ENCODE results near the gene RGS14.

The RGS14 gene

GRCh38 chr5:177325868-177326381 lies 31.8 kb upstream of the RGS14 start:
- peak; percentile 41 for ATAC-seq
- TF ChIP-seq ZNF8 (CRISPR knock-in tag; IDR thresholded peaks at IDR 0.05), result no peak
- TF ChIP-seq ISL1 (CRISPR knock-in tag; IDR thresholded peaks at IDR 0.05), result 0 out of 2 replicates have a peak, but pooled peaks have one; percentile 14
- no peak for TF ChIP-seq TCF4 (CRISPR knock-in tag; IDR thresholded peaks at IDR 0.05; ENCODE audit: borderline replicate concordance)

GRCh38 chr5:177327539-177328522 lies 29.9 kb upstream of the RGS14 start:
- no peak for ATAC-seq
- no peak for TF ChIP-seq BACH2 (CRISPR knock-in tag; IDR thresholded peaks at IDR 0.05; ENCODE audit: borderline replicate concordance)
- no peak for TF ChIP-seq ZC3H10 (CRISPR knock-in tag; IDR thresholded peaks at IDR 0.05)
- TF ChIP-seq PPARA (CRISPR knock-in tag; IDR thresholded peaks at IDR 0.05; ENCODE audit: borderline replicate concordance), result no peak
- no peak for TF ChIP-seq TCF4 (CRISPR knock-in tag; IDR thresholded peaks at IDR 0.05; ENCODE audit: borderline replicate concordance)
- no peak for TF ChIP-seq TSHZ2 (CRISPR knock-in tag; IDR thresholded peaks at IDR 0.05)
- no peak for TF ChIP-seq ESRRG (CRISPR knock-in tag; IDR thresholded peaks at IDR 0.05)
- no peak for TF ChIP-seq ZFP30 (CRISPR knock-in tag; IDR thresholded peaks at IDR 0.05)
- no peak for TF ChIP-seq TOX (CRISPR knock-in tag; IDR thresholded peaks at IDR 0.05; ENCODE audit: borderline replicate concordance)
- TF ChIP-seq CSRNP3 (CRISPR knock-in tag; IDR thresholded peaks at IDR 0.05), result no peak
- no peak for TF ChIP-seq ARNTL (CRISPR knock-in tag; IDR thresholded peaks at IDR 0.05; ENCODE audit: borderline replicate concordance, low read depth)
- no peak for TF ChIP-seq ZNF8 (CRISPR knock-in tag; IDR thresholded peaks at IDR 0.05)
- TF ChIP-seq ZNF565 (CRISPR knock-in tag; conservative IDR thresholded peaks at IDR 0.05; ENCODE audit: low read depth), result no peak

- no peak for ATAC-seq
- TF ChIP-seq SNAI2 (CRISPR knock-in tag; IDR thresholded peaks at IDR 0.05) (no peak), ZNF70 (CRISPR knock-in tag; IDR thresholded peaks at IDR 0.05) (no peak)
These were observed 29.0 kb upstream of the RGS14 start for GRCh38 chr5:177328545-177329231.

GRCh38 chr5:177329883-177330282 lies 27.8 kb upstream of the RGS14 start:
- ATAC-seq, result no peak
- TF ChIP-seq PPARA (CRISPR knock-in tag; IDR thresholded peaks at IDR 0.05; ENCODE audit: borderline replicate concordance) (no peak), ZNF8 (CRISPR knock-in tag; IDR thresholded peaks at IDR 0.05) (no peak), ZNF70 (CRISPR knock-in tag; IDR thresholded peaks at IDR 0.05) (no peak)

- no peak for ATAC-seq
- no peak for TF ChIP-seq ISL1 (CRISPR knock-in tag; IDR thresholded peaks at IDR 0.05)
- no peak for TF ChIP-seq TSHZ2 (CRISPR knock-in tag; IDR thresholded peaks at IDR 0.05)
- no peak for TF ChIP-seq GLIS3 (CRISPR knock-in tag; IDR thresholded peaks at IDR 0.05)
- no peak for TF ChIP-seq ZFP30 (CRISPR knock-in tag; IDR thresholded peaks at IDR 0.05)
- no peak for TF ChIP-seq PATZ1 (CRISPR knock-in tag; IDR thresholded peaks at IDR 0.05; ENCODE audit: borderline replicate concordance)
- no peak for TF ChIP-seq ZNF565 (CRISPR knock-in tag; conservative IDR thresholded peaks at IDR 0.05; ENCODE audit: low read depth)
- no peak for TF ChIP-seq CSDC2 (CRISPR knock-in tag; IDR thresholded peaks at IDR 0.05)
- TF ChIP-seq POU6F1 (CRISPR knock-in tag; IDR thresholded peaks at IDR 0.05; ENCODE audit: borderline replicate concordance, low read depth), result no peak
- no peak for TF ChIP-seq BACH2 (CRISPR knock-in tag; IDR thresholded peaks at IDR 0.05; ENCODE audit: borderline replicate concordance)
- no peak for TF ChIP-seq ZNF70 (CRISPR knock-in tag; IDR thresholded peaks at IDR 0.05)
These were observed 26.5 kb upstream of the RGS14 start for GRCh38 chr5:177330991-177331842.
